ENCODE measurements around the gene BBS12.

Gene BBS12

DNA sequence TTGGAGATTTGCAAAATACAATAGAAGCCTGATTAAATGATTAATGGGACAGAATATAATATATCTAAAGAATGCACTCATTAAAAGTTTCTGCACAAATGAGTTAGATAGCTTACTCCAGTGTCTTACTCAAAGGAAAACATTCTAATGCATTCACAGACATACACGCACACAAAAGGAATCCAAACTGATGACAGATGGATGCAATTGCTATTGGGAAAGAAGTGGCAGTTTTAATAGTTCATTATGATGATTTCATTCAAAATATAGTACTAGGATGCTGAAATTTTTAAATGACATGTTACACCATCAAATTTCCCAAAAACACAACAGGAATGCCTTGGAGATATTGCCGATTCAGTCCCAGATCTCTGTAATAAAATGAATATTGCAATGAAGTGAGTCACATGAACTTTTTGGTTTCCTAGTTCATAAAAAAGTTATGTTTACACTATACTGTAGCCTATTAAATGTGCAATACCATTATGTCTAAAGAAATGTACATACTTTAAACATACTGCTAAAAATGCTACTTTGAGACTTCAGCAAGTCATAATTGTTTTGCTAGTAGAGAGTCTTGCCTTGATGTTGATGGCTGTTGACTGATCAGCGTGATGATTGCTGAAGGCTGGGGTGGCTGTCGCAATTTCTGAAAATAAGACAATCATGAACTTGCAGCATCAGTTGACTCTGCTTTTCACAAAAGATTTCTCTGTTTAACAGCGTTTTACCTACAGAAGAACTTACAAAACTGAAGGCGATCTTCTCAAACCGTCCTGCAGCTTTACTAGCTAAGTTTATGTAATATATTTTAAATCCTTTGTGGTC, 45.6 kb downstream of the BBS12 start:
- TF ChIP-seq, protein P1, sequence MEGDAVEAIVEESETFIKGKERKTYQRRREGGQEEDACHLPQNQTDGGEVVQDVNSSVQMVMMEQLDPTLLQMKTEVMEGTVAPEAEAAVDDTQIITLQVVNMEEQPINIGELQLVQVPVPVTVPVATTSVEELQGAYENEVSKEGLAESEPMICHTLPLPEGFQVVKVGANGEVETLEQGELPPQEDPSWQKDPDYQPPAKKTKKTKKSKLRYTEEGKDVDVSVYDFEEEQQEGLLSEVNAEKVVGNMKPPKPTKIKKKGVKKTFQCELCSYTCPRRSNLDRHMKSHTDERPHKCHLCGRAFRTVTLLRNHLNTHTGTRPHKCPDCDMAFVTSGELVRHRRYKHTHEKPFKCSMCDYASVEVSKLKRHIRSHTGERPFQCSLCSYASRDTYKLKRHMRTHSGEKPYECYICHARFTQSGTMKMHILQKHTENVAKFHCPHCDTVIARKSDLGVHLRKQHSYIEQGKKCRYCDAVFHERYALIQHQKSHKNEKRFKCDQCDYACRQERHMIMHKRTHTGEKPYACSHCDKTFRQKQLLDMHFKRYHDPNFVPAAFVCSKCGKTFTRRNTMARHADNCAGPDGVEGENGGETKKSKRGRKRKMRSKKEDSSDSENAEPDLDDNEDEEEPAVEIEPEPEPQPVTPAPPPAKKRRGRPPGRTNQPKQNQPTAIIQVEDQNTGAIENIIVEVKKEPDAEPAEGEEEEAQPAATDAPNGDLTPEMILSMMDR (IDR thresholded peaks at IDR 0.05) = no peak

DNA sequence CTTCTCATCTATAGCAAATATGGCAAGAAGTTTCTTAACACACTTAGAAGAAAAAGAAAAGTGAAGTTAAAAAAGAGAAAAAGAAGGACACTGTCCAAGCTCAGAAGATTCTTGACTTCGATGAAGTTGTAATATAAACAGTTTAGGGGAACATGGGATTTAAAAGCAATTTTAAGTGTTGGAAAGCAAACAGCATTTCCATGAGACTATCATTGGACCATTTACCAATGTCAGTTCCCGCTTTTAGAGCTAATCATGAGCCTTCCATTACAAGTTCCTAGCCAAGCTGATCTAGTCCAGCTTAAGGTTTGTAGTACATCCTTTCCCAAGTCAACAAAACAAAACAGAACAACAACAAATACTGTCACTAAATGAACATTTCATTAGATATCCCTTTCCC, 49.0 kb downstream of the BBS12 start:
- TF ChIP-seq, protein P1 (IDR thresholded peaks at IDR 0.05) = no peak

DNA sequence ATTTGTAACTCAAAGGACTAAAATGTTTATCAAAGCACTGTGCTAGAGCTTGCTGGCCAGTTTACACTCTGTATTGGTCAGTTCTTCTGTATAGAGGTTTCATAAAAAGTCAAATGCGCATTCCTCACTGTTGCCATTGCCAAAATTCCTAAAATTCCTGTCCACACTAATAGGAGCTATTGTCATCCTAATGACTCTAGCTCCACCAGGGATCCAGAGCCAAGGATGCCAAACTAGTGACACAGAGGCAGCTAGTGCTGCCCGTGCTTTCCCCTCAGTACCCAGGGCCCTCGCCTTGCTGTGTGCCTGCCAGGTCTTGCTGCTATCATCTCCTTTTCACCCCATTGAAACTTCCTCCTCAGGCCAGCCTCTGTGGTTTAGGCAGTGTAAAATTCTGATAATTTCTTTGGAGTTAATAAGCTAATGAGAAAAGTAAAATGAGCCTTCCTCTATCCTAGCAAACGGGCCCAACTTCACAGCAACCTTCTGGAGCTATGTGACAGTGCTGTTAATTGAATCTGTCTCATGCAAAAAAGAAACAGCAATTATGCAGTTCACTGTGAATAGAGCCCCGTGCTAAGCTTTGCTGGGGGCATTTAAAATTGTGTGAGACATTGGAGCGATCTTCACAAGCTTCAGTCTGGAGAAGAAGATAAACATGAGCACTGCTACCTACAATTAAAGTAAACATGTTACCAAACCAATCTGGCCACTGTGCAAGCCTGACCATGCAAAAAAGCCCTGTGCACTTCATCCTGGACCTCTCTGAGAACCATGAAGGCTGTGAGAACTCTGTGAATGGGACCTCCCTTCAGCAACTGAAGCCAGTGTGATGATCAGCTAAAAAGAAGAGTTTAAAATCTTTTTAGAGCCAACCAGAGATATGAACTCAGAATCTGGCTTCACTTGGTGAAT, 51.1 kb downstream of the BBS12 start:
- TF ChIP-seq, protein P1 (IDR thresholded peaks at IDR 0.05) = no peak

DNA sequence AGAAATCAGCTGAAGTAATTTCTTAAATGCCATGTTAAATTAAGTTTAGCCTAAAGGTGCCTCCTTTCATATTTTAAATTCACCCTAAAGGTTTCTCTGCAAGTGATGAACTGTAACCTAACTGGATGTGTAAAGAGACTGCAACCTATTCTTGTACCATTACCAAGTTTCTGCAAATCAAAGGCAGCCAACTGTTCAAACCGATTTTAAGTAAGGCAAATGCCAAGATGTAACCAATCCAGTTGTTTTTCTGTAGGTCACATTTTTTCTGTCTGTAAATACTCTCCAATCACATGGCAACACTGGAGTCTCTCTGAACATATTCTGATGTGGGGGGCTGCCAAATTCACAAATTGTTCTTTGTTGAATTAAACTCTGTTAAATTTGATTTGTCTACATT, 51.8 kb downstream of the BBS12 start:
- TF ChIP-seq, protein P1 (IDR thresholded peaks at IDR 0.05) = no peak

DNA sequence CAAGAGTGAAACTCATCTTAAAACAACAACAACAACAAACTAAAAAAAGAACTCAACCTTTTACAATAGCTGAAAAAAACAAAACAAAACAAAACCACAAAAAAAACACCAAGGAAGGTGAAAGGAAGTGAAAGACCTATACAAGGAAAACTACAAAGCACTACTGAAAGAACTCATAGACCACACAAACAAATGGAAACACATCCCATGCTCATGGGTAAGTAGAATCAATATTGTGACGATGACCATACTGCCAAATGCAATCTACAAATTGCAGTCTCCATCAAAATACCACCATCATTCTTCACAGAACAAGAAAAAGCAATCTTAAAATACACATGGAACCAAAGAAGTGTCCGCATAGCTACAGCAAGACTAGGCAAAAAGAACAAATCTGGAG, 52.6 kb downstream of the BBS12 start:
- TF ChIP-seq, protein P1 (IDR thresholded peaks at IDR 0.05) = no peak

DNA sequence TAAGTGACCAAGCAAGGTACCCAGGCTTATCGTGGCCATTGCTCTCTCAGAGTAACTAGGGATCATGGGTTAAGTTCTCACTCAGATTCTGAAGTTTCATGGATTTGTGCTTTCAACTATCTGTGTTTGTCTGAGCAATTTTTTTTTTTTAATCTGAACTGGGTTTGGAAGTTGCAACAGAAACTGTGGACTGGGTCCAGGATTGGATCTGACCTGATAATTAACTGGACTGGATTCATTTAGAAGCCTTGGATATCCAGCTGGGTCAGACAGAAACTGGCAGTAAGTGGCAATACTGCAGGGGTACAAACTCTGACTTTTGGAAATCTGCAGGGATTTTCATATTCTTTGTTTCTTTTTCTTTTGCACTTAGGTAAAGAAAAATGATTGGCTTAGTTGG, 55.4 kb downstream of the BBS12 start:
- TF ChIP-seq, protein P1 (IDR thresholded peaks at IDR 0.05) = no peak

DNA sequence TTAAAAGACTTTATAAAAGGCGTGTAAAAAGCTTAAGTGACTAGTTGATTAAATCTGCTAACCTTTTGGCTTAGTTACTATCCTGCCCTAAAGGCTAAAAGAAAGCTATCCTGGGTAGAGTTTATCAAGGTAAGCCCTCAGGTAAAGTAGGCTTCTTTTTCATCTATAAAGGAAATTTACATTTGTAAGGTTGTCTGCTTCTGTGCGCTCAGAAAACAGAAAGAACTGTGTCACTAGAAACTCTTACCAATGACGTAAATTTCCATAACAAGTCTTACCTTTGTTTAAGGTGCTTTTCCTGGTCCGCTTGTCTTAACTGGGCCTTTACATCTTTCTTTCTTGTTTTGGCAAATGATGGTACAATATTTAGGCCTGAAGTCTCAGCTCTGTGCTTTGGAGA, 56.4 kb downstream of the BBS12 start:
- TF ChIP-seq, protein P1 (IDR thresholded peaks at IDR 0.05) = no peak

All from LNCAP (cell line).